ENCODE results near the gene COMMD1. TPM values are rescaled to one million over a fixed set of nuclear protein-coding genes. Genes with fewer than 3 reads are reported as not detected.

Gene COMMD1
- polyA plus RNA-seq, 1 of the 3 experiments (the other 2 are of a cell fraction) = 32.5 TPM

DNA sequence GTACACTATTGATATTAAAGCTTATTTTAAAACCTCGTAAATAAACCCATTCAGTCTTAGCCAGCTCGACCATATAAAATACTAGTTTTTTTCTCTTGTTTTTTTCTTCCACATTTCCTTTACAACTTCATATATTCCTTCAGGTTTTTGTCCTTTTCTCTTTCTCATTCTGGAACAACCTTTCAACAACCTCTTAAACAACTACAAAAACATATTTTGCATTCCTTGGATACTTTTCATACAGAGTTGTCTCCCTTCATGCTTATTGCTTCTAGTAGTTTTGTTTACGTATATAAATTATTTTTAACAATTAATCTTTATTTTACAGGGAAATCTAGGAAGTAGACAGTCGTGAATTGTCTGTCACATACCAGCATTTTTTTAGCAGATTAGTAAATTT is 41.2 kb downstream of the COMMD1 start:
- Histone ChIP-seq H4K20me1 (ENCODE audit: insufficient read depth) (no peaks in the 10 kb centered on the region), H3F3A (replicated peaks; ENCODE audit: insufficient read depth) (peaks cover 10% of the 10 kb centered on the region), H3K27ac (ENCODE audit: low read depth in 2 of 2, low read length in 1 of 2) (no peak overlapping the region), H3K36me3 (replicated peaks in 1 of 2; ENCODE audit: control insufficient read depth in 1 of 2, insufficient read depth in 2 of 2, low read length in 1 of 2) (no peaks in the 10 kb centered on the region), H3K9me3 (no peaks in the 10 kb centered on the region), H3K27me3 (ENCODE audit: insufficient read depth) (no peaks in the 10 kb centered on the region), H3K9me2 (no peaks in the 10 kb centered on the region), H3K4me3 (ENCODE audit: low read depth in 2 of 2, low read length in 1 of 2) (no peak overlapping the region), H3K4me2 (no peak overlapping the region), H3K4me1 (ENCODE audit: control insufficient read depth in 1 of 2, insufficient read depth in 2 of 2, low read depth in 1 of 2, low read length in 1 of 2) (peaks cover 3 to 4% of the 10 kb centered on the region in 2 experiments; a peak in 3 of 4 replicates), H2AFZ (ENCODE audit: low read depth) (no peak overlapping the region), H3K9ac (no peak overlapping the region), H3K79me2 (ENCODE audit: insufficient read depth) (peaks cover 5% of the 10 kb centered on the region; the same call in 1 of the 2 replicates)
- TF ChIP-seq, protein P1, sequence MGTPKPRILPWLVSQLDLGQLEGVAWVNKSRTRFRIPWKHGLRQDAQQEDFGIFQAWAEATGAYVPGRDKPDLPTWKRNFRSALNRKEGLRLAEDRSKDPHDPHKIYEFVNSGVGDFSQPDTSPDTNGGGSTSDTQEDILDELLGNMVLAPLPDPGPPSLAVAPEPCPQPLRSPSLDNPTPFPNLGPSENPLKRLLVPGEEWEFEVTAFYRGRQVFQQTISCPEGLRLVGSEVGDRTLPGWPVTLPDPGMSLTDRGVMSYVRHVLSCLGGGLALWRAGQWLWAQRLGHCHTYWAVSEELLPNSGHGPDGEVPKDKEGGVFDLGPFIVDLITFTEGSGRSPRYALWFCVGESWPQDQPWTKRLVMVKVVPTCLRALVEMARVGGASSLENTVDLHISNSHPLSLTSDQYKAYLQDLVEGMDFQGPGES (IDR thresholded peaks at IDR 0.05; ENCODE audit: low read depth, low read length) = no peak
- TF ChIP-seq ELF1 (IDR thresholded peaks at IDR 0.05) (no peak), TAF1 (IDR thresholded peaks at IDR 0.05; ENCODE audit: borderline replicate concordance, low read depth, low read length) (no peak), SMC3 (IDR thresholded peaks at IDR 0.05; ENCODE audit: low read depth, low read length) (no peak), EZH2phosphoT487 (IDR thresholded peaks at IDR 0.05; ENCODE audit: borderline replicate concordance, low read depth) (no peak), CHD2 (IDR thresholded peaks at IDR 0.05; ENCODE audit: low read length, partially characterized antibody) (no peak), FOXM1 (IDR thresholded peaks at IDR 0.05; ENCODE audit: low read depth) (no peak)
- TF ChIP-seq, protein P2, sequence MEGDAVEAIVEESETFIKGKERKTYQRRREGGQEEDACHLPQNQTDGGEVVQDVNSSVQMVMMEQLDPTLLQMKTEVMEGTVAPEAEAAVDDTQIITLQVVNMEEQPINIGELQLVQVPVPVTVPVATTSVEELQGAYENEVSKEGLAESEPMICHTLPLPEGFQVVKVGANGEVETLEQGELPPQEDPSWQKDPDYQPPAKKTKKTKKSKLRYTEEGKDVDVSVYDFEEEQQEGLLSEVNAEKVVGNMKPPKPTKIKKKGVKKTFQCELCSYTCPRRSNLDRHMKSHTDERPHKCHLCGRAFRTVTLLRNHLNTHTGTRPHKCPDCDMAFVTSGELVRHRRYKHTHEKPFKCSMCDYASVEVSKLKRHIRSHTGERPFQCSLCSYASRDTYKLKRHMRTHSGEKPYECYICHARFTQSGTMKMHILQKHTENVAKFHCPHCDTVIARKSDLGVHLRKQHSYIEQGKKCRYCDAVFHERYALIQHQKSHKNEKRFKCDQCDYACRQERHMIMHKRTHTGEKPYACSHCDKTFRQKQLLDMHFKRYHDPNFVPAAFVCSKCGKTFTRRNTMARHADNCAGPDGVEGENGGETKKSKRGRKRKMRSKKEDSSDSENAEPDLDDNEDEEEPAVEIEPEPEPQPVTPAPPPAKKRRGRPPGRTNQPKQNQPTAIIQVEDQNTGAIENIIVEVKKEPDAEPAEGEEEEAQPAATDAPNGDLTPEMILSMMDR (IDR thresholded peaks at IDR 0.05) = no peak
- TF ChIP-seq, protein P3, sequence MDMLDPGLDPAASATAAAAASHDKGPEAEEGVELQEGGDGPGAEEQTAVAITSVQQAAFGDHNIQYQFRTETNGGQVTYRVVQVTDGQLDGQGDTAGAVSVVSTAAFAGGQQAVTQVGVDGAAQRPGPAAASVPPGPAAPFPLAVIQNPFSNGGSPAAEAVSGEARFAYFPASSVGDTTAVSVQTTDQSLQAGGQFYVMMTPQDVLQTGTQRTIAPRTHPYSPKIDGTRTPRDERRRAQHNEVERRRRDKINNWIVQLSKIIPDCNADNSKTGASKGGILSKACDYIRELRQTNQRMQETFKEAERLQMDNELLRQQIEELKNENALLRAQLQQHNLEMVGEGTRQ (IDR thresholded peaks at IDR 0.05; ENCODE audit: borderline replicate concordance, low read depth, low read length) = no peak
- POLR2A ChIA-PET = interaction anchor here (0.6 kb wide), 1 partner anchor 833 kb away, joined by 3 read pairs; no protein-coding TSS in a partner anchor
- CTCF ChIA-PET = no interaction called here
- 76% methylated on average over 4 of the region's 4 CpGs for WGBS (ENCODE audit: low lambda C conversion rate)
- DNase-seq = no peak

DNA sequence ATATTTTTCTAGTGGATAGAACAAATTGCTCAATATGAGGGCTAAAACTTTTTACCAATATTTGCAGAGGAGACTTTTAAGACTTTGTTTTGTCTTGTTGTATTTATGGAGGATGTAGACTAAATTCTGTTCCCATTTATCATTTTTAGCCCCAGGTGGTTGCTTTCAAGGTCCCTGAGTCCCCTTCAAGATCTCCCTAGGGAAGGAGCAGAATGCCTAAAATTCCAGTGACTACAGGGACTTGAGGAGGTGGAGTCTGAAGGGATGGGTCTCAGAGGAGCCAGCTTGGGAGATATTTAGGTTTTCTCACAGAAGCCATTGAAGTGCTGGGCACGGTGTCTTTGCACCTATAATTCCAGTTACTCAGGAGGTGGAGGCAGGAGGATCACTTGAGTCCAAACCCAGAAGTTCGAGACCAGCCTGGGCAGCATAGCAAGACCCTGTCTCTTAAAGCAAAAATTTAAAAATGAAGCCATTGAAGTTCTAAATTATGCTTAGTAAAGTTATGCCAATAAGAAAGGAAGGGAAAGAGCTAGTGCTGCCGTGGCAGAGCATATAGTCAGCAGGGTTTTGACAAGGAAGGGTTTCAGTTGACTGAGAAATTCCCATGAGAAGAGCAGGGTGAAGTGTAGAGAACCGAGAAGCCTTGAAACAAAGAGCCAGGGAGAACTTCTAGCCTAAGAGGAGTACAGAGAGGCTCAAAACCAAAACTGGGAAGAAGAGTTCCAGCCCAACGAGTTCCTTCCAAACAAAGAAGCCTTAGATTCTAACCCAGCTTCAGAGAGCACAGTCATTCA is 43.4 kb downstream of the COMMD1 start:
- Histone ChIP-seq H3K9me3 (no peaks in the 10 kb centered on the region), H4K20me1 (ENCODE audit: insufficient read depth) (no peaks in the 10 kb centered on the region)

More for the DNA sequence above, 43.4 kb downstream of the COMMD1 start:
- no peaks in the 10 kb centered on the region for H3K27me3 ChIP-seq (ENCODE audit: insufficient read depth)
- H3K9ac ChIP-seq = no peak overlapping the region
- H3K4me3 ChIP-seq (ENCODE audit: low read depth in 2 of 2, low read length in 1 of 2) = no peak overlapping the region
- CTCF ChIA-PET = interaction anchor here (1.3 kb wide), 1 partner anchor 462 kb away, joined by 3 read pairs; no protein-coding TSS in a partner anchor
- peaks cover 3 to 4% of the 10 kb centered on the region in 2 experiments; a peak in 3 of 4 replicates for H3K4me1 ChIP-seq (ENCODE audit: control insufficient read depth in 1 of 2, insufficient read depth in 2 of 2, low read depth in 1 of 2, low read length in 1 of 2)
- no peaks in the 10 kb centered on the region for H3K36me3 ChIP-seq (replicated peaks in 1 of 2; ENCODE audit: control insufficient read depth in 1 of 2, insufficient read depth in 2 of 2, low read length in 1 of 2)
- DNase-seq = no peak
- 79% methylated on average over 5 of the region's 5 CpGs for WGBS (ENCODE audit: low lambda C conversion rate)
- TF ChIP-seq RCOR1 (IDR thresholded peaks at IDR 0.05; ENCODE audit: low read length) (no peak), USF1 (IDR thresholded peaks at IDR 0.05; ENCODE audit: borderline replicate concordance, low read depth) (no peak), YY1 (IDR thresholded peaks at IDR 0.05; ENCODE audit: low read depth) (no peak), MAX (IDR thresholded peaks at IDR 0.05; ENCODE audit: low read depth) (no peak)
- TF ChIP-seq, protein P2 (IDR thresholded peaks at IDR 0.05) = no peak
- no peak overlapping the region for H2AFZ ChIP-seq (ENCODE audit: low read depth)
- peaks cover 10% of the 10 kb centered on the region for H3F3A ChIP-seq (replicated peaks; ENCODE audit: insufficient read depth)
- no peaks in the 10 kb centered on the region for H3K9me2 ChIP-seq
- H3K79me2 ChIP-seq (ENCODE audit: insufficient read depth) = peaks cover 5% of the 10 kb centered on the region; the same call in 1 of the 2 replicates
- no peak overlapping the region for H3K27ac ChIP-seq (ENCODE audit: low read depth in 2 of 2, low read length in 1 of 2)
- no peak overlapping the region for H3K4me2 ChIP-seq
- POLR2A ChIA-PET = no interaction called here
